Aortic smooth muscle cell (primary cell): ENCODE results near the gene EXOC6B. TPM values are rescaled to one million over a fixed set of nuclear protein-coding genes. Genes with fewer than 3 reads are reported as not detected.

Experiments
- total RNA-seq: library from RNA; depleted of rRNA; stranded (reverse); fragments of >200 nt; gene quantifications from 2 replicates; pipeline ENCODE4 v1.2.3, GENCODE V29; 2014

EXOC6B gene
- 30.5 and 31.2 TPM in 2 replicates for total RNA-seq

DNA sequence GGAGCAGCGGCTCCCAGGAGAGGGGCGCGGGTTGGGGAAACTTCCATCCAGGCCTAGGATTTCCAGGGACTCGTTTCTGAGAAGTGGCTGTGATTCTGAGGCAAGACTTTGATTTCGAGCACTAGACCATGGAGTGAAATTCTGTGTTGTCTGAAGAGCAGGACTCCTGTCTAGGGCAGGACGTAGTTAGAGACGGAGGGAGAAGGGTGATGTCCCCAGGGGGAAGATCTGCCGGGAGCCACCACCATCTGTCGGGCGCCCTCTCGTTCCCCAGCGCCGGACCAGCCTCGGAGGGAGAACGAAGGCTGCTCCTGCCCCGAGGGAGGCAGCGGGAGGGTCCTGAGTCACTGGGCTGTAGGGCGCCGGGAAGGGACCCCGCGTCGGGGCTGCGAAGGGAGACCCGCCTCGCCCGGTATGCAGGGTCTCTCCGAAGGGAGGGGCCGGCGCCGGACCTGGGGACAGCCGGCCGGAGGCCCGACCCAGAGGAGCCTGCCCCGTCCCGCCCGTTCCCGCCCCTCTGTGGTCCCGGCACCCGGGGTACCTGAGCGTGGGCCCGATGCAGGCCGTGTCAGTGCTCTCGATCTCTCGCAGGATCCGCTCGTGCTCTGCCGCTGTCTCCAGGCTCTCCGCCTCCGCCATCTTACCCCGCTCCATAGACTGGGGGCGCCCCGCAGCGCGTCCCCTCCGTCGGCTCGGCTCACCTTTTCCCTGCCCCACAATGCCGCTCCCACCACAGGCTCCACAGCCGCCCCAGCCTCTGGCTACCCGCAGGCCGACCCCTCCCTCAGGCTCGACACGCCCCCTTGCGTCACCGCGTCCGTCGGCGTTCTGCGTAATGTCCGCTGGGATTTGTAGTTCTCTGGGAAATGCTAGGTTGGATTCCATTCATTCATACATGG, at the start of gene EXOC6B:
EXOC6B (minus strand) TSS at position 777 of the 899 bp plus-strand sequence.

DNA sequence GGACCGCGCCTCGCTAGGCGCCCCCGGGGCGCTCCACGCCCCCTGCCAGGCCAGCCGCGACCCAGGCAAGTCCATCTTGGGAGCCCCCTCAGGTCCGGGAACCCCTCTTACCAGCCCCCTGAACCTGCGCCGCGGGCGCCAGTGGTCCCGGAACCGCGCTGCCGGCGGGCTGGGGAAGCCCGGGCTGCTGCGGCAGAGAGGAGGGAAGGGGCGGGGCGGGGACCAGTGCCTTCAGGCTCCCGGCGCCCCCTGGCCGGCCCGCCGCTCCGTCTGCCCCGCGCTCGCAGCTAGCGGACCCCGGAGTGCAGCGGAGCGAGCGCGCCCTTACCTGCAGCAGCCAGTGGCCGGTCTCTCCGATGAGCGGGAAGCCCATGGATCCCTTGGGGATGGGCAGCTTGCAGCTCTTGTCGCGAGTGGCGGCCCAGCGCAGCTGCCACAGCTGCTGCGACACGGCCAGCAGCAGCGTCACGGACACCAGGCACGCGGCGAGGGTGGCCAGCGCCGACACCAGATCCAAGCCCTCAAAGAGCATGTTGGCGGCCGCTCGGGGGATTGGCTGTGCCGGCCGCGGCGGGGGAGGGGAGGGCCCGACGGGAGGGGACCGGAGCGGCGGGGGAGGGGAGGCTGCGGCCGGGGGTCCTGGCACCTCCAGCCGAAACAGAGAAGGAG, 678.4 kb downstream of the EXOC6B start, which contains the start of gene CYP26B1:
CYP26B1 (minus strand) TSS at position 560 of the 669 bp plus-strand sequence; CDS start at position 532, 28 bp downstream.

Other genes with a start within 250 kb of the EXOC6B start
- 30.8 and 31.3 TPM in 2 replicates for gene SPR, start 61.4 kb upstream of the EXOC6B start, total RNA-seq
- not detected in 2 replicates for gene EMX1, start 91.5 kb upstream of the EXOC6B start, total RNA-seq
- 19.0 and 20.3 TPM in 2 replicates for gene SFXN5, start 245.7 kb upstream of the EXOC6B start, total RNA-seq